K562 (cell line): ENCODE data around the gene SELENOK. TPM values are rescaled to one million over a fixed set of nuclear protein-coding genes. Genes with fewer than 3 reads are reported as not detected.

Experiments
- ATAC-seq: fragments of 200-7000 bp; cut with Tn5 transposase; 3 replicates; pipeline ENCODE4 v1.9.1; 2020; ENCODE audit warnings: moderate library complexity
- BruUV-seq: library from RNA; stranded (reverse); fragments of 400-500 nt; replicated peaks from 2 replicates; lab custom pipeline; 2021; lab: Mats Ljungman, UMichigan
- CTCF ChIA-PET: fragments of 300-600 bp; formaldehyde crosslinking; extraction: SDS; loops from one replicate; lab custom pipeline; 2021; ENCODE audit warnings: low intra/inter-chr PET ratio; lab: Yijun Ruan, JAX
- POLR2A ChIA-PET: fragments of 300-600, 350-650 bp; sonication (Branson Sonifier 250); formaldehyde crosslinking; extraction: SDS; loops from one replicate; lab custom pipeline; 2021; ENCODE audit warnings: antibody characterized with exemption, inconsistent platforms; lab: Yijun Ruan, JAX
- DNase-seq, 4 experiments: peaks; one replicate each; pipeline versions ENCODE4 v3.0.0 to v3.0.0-alpha.2; 2011 to 2018; ENCODE audit warnings: low spot score in 3 of 4, mixed read lengths in 3 of 4; ENCODE audit errors: extremely low read depth in 1 of 4
- FAIRE-seq: peaks from 2 replicates; lab custom pipeline; 2011; peaks lifted over from hg19 to GRCh38; lab: Jason Lieb, UNC
- H2AFZ ChIP-seq: 2 replicates; pipeline ENCODE4 v1.6.0; 2011; ENCODE audit warnings: low read depth, low read length, control low read depth, inconsistent platforms
- H3K27ac ChIP-seq: fragments of 200-600 bp; 3 replicates; pipeline ENCODE4 v1.8.0; 2011; ENCODE audit warnings: low read depth, mild to moderate bottlenecking, control low read depth, inconsistent platforms, low read length, moderate library complexity, mixed read lengths; ENCODE audit errors: extremely low read depth
- H3K27me3 ChIP-seq, 2 experiments: fragments of 300-600 bp in 1 of 2; 2 replicates in 1 of 2; 3 replicates in 1 of 2; pipeline versions ENCODE4 v1.6.0 to v1.8.0; 2011; ENCODE audit warnings: inconsistent platforms in 2 of 2, low read length in 2 of 2, mild to moderate bottlenecking in 1 of 2, mixed read lengths in 1 of 2, moderate library complexity in 1 of 2; ENCODE audit not compliant: control insufficient read depth in 2 of 2, insufficient read depth in 2 of 2
- H3K36me3 ChIP-seq: fragments of 300-600 bp; 3 replicates; pipeline ENCODE4 v1.8.0; 2011; ENCODE audit warnings: mild to moderate bottlenecking, low read length, inconsistent platforms; ENCODE audit not compliant: control insufficient read depth, insufficient read depth
- H3K4me1 ChIP-seq, 2 experiments: fragments of 200-600 bp in 1 of 2; replicated peaks in 1 of 2; 2 replicates in 1 of 2; 3 replicates in 1 of 2; pipeline versions ENCODE4 v1.5.1 to v1.8.0; 2011; ENCODE audit warnings: inconsistent platforms in 2 of 2, low read length in 2 of 2, mild to moderate bottlenecking in 1 of 2, mixed read lengths in 1 of 2, moderate library complexity in 1 of 2; ENCODE audit not compliant: control insufficient read depth in 2 of 2, insufficient read depth in 2 of 2
- H3K4me2 ChIP-seq: 2 replicates; pipeline ENCODE4 v1.6.1; 2011; ENCODE audit warnings: low read length, control low read depth, inconsistent platforms, mixed read lengths; ENCODE audit not compliant: insufficient read depth
- H3K4me3 ChIP-seq: fragments of 200-600 bp; sonication (generic), shearing (Covaris generic); 2 replicates; pipeline ENCODE4 v1.5.1; 2016; ENCODE audit warnings: control low read depth, inconsistent platforms
- H3K79me2 ChIP-seq: fragments of 200-600 bp; 3 replicates; pipeline ENCODE4 v1.8.0; 2011; ENCODE audit warnings: low read length, inconsistent platforms; ENCODE audit not compliant: control insufficient read depth, insufficient read depth
- H3K9ac ChIP-seq, 2 experiments: 2 replicates each; pipeline versions ENCODE4 v1.6.0 to v1.6.1; 2011; ENCODE audit warnings: low read depth in 2 of 2, low read length in 2 of 2, control low read depth in 1 of 2, inconsistent platforms in 1 of 2, mild to moderate bottlenecking in 1 of 2, mixed read lengths in 1 of 2; ENCODE audit not compliant: insufficient read depth in 1 of 2
- H3K9me1 ChIP-seq: one replicate; pipeline ENCODE4 v1.6.0; 2011; ENCODE audit warnings: inconsistent platforms, mild to moderate bottlenecking, low read length, moderate library complexity; ENCODE audit not compliant: control insufficient read depth, insufficient read depth
- H3K9me3 ChIP-seq: replicated peaks from 2 replicates; pipeline ENCODE4 v1.5.1; 2011; ENCODE audit warnings: low read depth, low read length, inconsistent platforms; ENCODE audit not compliant: control insufficient read depth, insufficient read depth
- H4K20me1 ChIP-seq: replicated peaks from 2 replicates; pipeline ENCODE4 v1.6.1; 2011; ENCODE audit warnings: low read length, inconsistent platforms, mixed read lengths; ENCODE audit not compliant: control insufficient read depth, insufficient read depth
- AFF4 ChIP-seq: sonication (generic); formaldehyde crosslinking; IDR thresholded peaks from 2 replicates; pipeline ENCODE4 v1.8.0; 2023; ENCODE audit warnings: mild to moderate bottlenecking, missing genetic modification reagents
- CAMTA2 ChIP-seq: fragments of 250-450 bp; sonication (Bioruptor Pico); conservative IDR thresholded peaks from 2 replicates; pipeline ENCODE4 v1.5.1; 2022
- CREB5 ChIP-seq: fragments of 250-450 bp; sonication (Bioruptor Pico); IDR thresholded peaks from 2 replicates; pipeline ENCODE4 v1.5.0; 2020; ENCODE audit warnings: mild to moderate bottlenecking
- DMBX1 ChIP-seq: fragments of 250-450 bp; sonication (Bioruptor Pico); IDR thresholded peaks from 2 replicates; pipeline ENCODE4 v1.8.0; 2022; ENCODE audit warnings: inconsistent platforms, mild to moderate bottlenecking, moderate library complexity, borderline replicate concordance
- EP300 ChIP-seq: IDR thresholded peaks from 2 replicates; pipeline ENCODE4 v1.6.1; 2012; ENCODE audit warnings: low read length, improper control_type of control experiment
- KDM4B ChIP-seq, 2 experiments: fragments of 450-650 bp in 1 of 2; sonication (generic) in 1 of 2; IDR thresholded peaks; 2 replicates each; pipeline ENCODE4 v1.6.1; 2016 to 2017; ENCODE audit warnings: borderline replicate concordance in 2 of 2, antibody characterized with exemption in 1 of 2, low read depth in 1 of 2, mild to moderate bottlenecking in 1 of 2
- MCM3 ChIP-seq: fragments of 450-650 bp; IDR thresholded peaks from 2 replicates; pipeline ENCODE4 v1.6.1; 2016
- NFRKB ChIP-seq: fragments of 450-650 bp; IDR thresholded peaks from 2 replicates; pipeline ENCODE4 v1.6.1; 2016; ENCODE audit warnings: low read depth
- SLC30A9 ChIP-seq: fragments of 250-450 bp; sonication (Bioruptor Pico); IDR thresholded peaks from 2 replicates; pipeline ENCODE4 v1.8.0; 2022; ENCODE audit warnings: mild to moderate bottlenecking, moderate library complexity
- SNRNP70 ChIP-seq: fragments of 200-400 bp; formaldehyde crosslinking; optimal IDR thresholded peaks from 2 replicates; pipeline ENCODE3; 2017; ENCODE audit warnings: low read depth, low read length
- TAF1 ChIP-seq: IDR thresholded peaks from 2 replicates; pipeline ENCODE4 v1.6.1; 2011; ENCODE audit warnings: mild to moderate bottlenecking, low read length, moderate library complexity; ENCODE audit not compliant: insufficient read depth, control insufficient read depth, severe bottlenecking; ENCODE audit errors: extremely low read depth
- ZNF239 ChIP-seq: fragments of 250-450 bp; sonication (Bioruptor Pico); IDR thresholded peaks from 2 replicates; pipeline ENCODE4 v1.4.0; 2020; ENCODE audit warnings: mild to moderate bottlenecking
- ZNF280B ChIP-seq: fragments of 250-450 bp; sonication (Bioruptor Pico); IDR thresholded peaks from 2 replicates; pipeline ENCODE4 v1.5.1; 2021; ENCODE audit warnings: mild to moderate bottlenecking
- ZNF384 ChIP-seq: IDR thresholded peaks from 2 replicates; pipeline ENCODE4 v1.6.1; 2012; ENCODE audit warnings: low read depth, low read length, improper control_type of control experiment
- ZNF644 ChIP-seq: fragments of 200-800 bp; sonication (Bioruptor generic); IDR thresholded peaks from 2 replicates; pipeline ENCODE4 v1.6.1; 2016; ENCODE audit warnings: low read depth, missing genetic modification characterization, missing compliant biosample characterization
- WGBS: fragments of 100-300 bp; shearing (Covaris generic); methylation state at CpG from one replicate; pipeline ENCODE4 v1.1.6; 2016; ENCODE audit warnings: low coverage, mixed read lengths; ENCODE audit not compliant: insufficient coverage; ENCODE audit errors: missing lambda C conversion rate; 5-methylcytosine and 5-hydroxymethylcytosine counted together
- in situ Hi-C: fragments of 300-500 bp; cut with MboI; formaldehyde crosslinking; loops from 4 replicates; pipeline ENCODE4 v1.15.0; 2018; ENCODE audit warnings: inconsistent platforms, mixed read lengths
- intact Hi-C: fragments of 100-400 bp; cut with micrococcal nuclease; formaldehyde crosslinking; loops from 2 replicates; pipeline ENCODE4 v1.14.2; 2022
- polyA plus RNA-seq, 8 experiments: library from polyadenylated mRNA; depleted of rRNA in 4 of 8; stranded (reverse) in 5 of 8; unstranded in 3 of 8; fragments of >200 nt; fragmentation: Nextera tagmentation in 2 of 8; fragmentation: Illumina TruSeq in 1 of 8; extraction: Ambion mirVana in 2 of 8; extraction: Trizol in 1 of 8; gene quantifications; 2 replicates each; pipeline versions ENCODE4 v1.2.1 to v1.2.3, GENCODE V29; 2011 to 2014; ENCODE audit warnings: inconsistent platforms in 1 of 8, missing spikeins in 1 of 8
- total RNA-seq, 7 experiments: library from RNA; depleted of rRNA in 6 of 7; stranded (reverse); fragments of >200 nt in 6 of 7; fragmentation: Illumina TruSeq in 2 of 7; extraction: Trizol in 2 of 7; gene quantifications; 2 replicates each; pipeline versions ENCODE4 v1.2.1 to v1.2.3, GENCODE V29; 2011 to 2021; ENCODE audit warnings: low replicate concordance in 1 of 7

Gene SELENOK
- total and polyA plus RNA-seq, 9 of the 15 experiments (the other 6 are each of a cell fraction or from before 2014, with no cell fraction given) = 18.3 to 164 (median 34.8) TPM

GRCh38 chr3:53939813-53940212, 48.2 kb upstream of the SELENOK start:
- FAIRE-seq = no peak
- intact Hi-C loops = loop anchor here (5.0 kb wide), 1 partner anchor 487 kb away; no protein-coding TSS in a partner anchor
- TF ChIP-seq TAF1 (no peak), EP300 (no peak), ZNF384 (no peak), DMBX1 (CRISPR knock-in tag) (no peak), CAMTA2 (no peak), CREB5 (CRISPR knock-in tag) (no peak), SNRNP70 (no peak), SLC30A9 (CRISPR knock-in tag) (no peak), KDM4B (IDR thresholded peaks at IDR 0.05; ENCODE audit: borderline replicate concordance in 2 of 2, low read depth in 1 of 2) (no peak), ZNF280B (no peak), AFF4 (CRISPR knock-in tag) (no peak), ZNF644 (tag) (no peak), ZNF239 (CRISPR knock-in tag) (no peak), NFRKB (no peak), MCM3 (no peak)

More at GRCh38 chr3:53939813-53940212, 48.2 kb upstream of the SELENOK start:
- H3K27ac ChIP-seq = no peak overlapping the region
- no peak overlapping the region for H3K4me3 ChIP-seq
- H3K79me2 ChIP-seq = no peaks in the 10 kb centered on the region
- H2AFZ ChIP-seq = no peak overlapping the region
- no peaks in the 10 kb centered on the region for H4K20me1 ChIP-seq
- no peak overlapping the region for H3K9ac ChIP-seq
- WGBS = 0% methylated on average over 1 of the region's 1 CpG
- H3K9me3 ChIP-seq = no peaks in the 10 kb centered on the region
- H3K27me3 ChIP-seq = no peaks in the 10 kb centered on the region
- CTCF ChIA-PET = no interaction called here
- no peak for DNase-seq
- H3K4me1 ChIP-seq = no peaks in the 10 kb centered on the region
- no peak for ATAC-seq
- in situ Hi-C loops = no loop called here
- POLR2A ChIA-PET = no interaction called here
- BruUV-seq = no TSS peak
- no peaks in the 10 kb centered on the region for H3K9me1 ChIP-seq
- H3K4me2 ChIP-seq = no peak overlapping the region
- no peaks in the 10 kb centered on the region for H3K36me3 ChIP-seq
